Measurements from ENCODE around the gene VPS51. TPM values are rescaled to one million over a fixed set of nuclear protein-coding genes. Genes with fewer than 3 reads are reported as not detected.
A peak's percentile ranks its signal among the peaks of the same experiment; 100 is the strongest.
"Not testable (repeated sequence)": the region's sequence is repeated elsewhere in the genome, so short reads cannot be mapped to it uniquely, and the experiment has no call there.

Gene VPS51
- polyA plus RNA-seq, 3 donors = 37.2 to 77.3 (median 39.4) TPM

DNA sequence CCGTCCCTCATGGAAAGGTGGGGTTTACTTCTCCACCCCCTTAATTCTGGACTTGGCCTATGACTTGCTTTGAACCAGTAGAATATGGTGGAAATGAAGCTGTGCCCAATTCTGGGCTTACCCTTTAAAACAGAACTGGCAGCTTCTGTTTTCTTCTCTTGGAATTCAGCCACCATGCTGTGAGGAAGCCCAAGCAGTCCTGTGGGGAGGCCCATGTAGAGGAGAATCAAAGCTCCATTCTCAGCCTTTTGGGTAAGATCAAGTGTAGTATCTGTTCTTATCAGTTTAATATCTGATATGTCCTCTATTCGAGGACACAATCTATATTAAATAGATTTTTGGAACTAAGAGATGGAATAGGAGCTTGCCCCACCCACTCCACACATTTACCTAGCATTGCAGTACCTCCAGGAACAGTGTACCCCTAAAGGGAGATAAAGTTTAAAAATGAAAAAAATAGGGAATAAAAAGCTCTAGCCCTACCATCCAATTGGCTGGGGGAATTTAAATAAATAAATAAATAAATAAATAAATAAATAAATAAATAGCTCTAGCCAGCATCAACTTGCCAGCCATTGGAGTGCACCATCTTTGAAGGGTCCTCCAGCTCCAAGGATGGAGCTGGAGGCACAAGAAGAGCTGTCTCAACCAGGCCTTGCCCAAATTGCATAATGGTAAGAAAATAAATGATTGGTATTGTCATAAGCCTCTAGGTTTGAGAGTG lies 51.5 kb downstream of the VPS51 start:
- DNase-seq = no peak
- no peak overlapping the region for H3K9ac ChIP-seq (ENCODE audit: insufficient read depth, low read length, poor library complexity, severe bottlenecking)
- peaks cover 35 to 39% of the 10 kb centered on the region in 2 donors for H3K4me1 ChIP-seq (ENCODE audit: control insufficient read depth in 1 of 2, insufficient read depth in 2 of 2, low read length in 2 of 2)
- no peak overlapping the region for H3K4me2 ChIP-seq (replicated peaks; ENCODE audit: extremely low read depth, low read length, poor library complexity, severe bottlenecking)
- H3K27ac ChIP-seq (ENCODE audit: low read depth in 1 of 2, low read length in 2 of 2) = no peak overlapping the region
- Mint-ChIP-seq H3K27ac (no peak overlapping the region), H3K4me1 (peaks cover 40% of the 10 kb centered on the region), H3K4me3 (no peak overlapping the region), H3K36me3 (no peaks in the 10 kb centered on the region), H3K9me3 (peaks cover 0 to 6% (median 3%) of the 10 kb centered on the region in 7 donors), H3K27me3 (ENCODE audit: low read depth in 3 of 3) (peaks cover 0 to 2% (median 2%) of the 10 kb centered on the region in 3 donors)
- intact Hi-C loops (cut with micrococcal nuclease) = loop anchor here in 1 of 2 donors (5.0 kb wide), 1 partner anchor 35 kb away; the partner anchor contains the start of gene CAPN1
- no CpG with 5 or more reads among the region's 2 CpGs for WGBS (ENCODE audit: insufficient coverage)
- no peaks in the 10 kb centered on the region for H3K79me2 ChIP-seq (ENCODE audit: insufficient read depth, low read length)
- H3K4me3 ChIP-seq (replicated peaks in 1 of 3; ENCODE audit: low read depth in 2 of 3, low read length in 3 of 3) = no peak overlapping the region
- H3K36me3 ChIP-seq (replicated peaks in 1 of 2; ENCODE audit: control insufficient read depth in 1 of 2, insufficient read depth in 2 of 2, low read length in 2 of 2) = no peaks in the 10 kb centered on the region
- peaks cover 4% of the 10 kb centered on the region in 2 donors for H3K9me3 ChIP-seq (replicated peaks in 1 of 2; ENCODE audit: control insufficient read depth in 1 of 2, insufficient read depth in 1 of 2, low read length in 2 of 2)
- H4K20me1 ChIP-seq (ENCODE audit: insufficient read depth, low read length) = no peaks in the 10 kb centered on the region
- H3K27me3 ChIP-seq (ENCODE audit: control insufficient read depth in 2 of 2, insufficient read depth in 2 of 2, low read length in 2 of 2) = no peaks in the 10 kb centered on the region
- TF ChIP-seq, protein P1, sequence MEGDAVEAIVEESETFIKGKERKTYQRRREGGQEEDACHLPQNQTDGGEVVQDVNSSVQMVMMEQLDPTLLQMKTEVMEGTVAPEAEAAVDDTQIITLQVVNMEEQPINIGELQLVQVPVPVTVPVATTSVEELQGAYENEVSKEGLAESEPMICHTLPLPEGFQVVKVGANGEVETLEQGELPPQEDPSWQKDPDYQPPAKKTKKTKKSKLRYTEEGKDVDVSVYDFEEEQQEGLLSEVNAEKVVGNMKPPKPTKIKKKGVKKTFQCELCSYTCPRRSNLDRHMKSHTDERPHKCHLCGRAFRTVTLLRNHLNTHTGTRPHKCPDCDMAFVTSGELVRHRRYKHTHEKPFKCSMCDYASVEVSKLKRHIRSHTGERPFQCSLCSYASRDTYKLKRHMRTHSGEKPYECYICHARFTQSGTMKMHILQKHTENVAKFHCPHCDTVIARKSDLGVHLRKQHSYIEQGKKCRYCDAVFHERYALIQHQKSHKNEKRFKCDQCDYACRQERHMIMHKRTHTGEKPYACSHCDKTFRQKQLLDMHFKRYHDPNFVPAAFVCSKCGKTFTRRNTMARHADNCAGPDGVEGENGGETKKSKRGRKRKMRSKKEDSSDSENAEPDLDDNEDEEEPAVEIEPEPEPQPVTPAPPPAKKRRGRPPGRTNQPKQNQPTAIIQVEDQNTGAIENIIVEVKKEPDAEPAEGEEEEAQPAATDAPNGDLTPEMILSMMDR (IDR thresholded peaks at IDR 0.05) = no peak
- no peak overlapping the region for H2AFZ ChIP-seq (ENCODE audit: insufficient read depth, low read depth, low read length, poor library complexity, severe bottlenecking)

DNA sequence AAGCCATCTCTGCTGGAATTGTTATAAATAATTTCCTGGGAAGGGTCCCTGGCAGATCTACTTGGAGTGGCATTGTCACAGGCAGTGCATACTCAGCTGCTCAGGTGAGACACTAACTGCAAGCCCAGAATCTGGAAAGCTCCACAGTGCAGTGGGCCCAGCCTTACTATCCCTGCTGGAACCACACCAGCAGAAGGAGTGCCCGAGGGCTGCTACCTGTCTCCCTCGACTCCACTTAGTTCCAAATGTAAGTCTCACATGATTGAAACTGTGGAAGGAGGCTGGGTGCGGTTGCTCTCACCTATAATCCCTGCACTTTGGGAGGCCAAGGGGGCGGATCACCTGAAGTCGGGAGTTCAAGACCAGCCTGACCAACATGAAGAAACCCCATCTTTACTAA lies 52.6 kb downstream of the VPS51 start:
- Mint-ChIP-seq H3K4me3 (no peak overlapping the region), H3K9me3 (peaks cover 0 to 6% (median 3%) of the 10 kb centered on the region in 7 donors), H3K36me3 (no peaks in the 10 kb centered on the region), H3K27ac (no peak overlapping the region), H3K4me1 (peaks cover 47% of the 10 kb centered on the region), H3K27me3 (ENCODE audit: low read depth in 3 of 3) (peaks cover 0 to 2% (median 0%) of the 10 kb centered on the region in 3 donors)
- no peak overlapping the region for H3K9ac ChIP-seq (ENCODE audit: insufficient read depth, low read length, poor library complexity, severe bottlenecking)
- H3K4me2 ChIP-seq (replicated peaks; ENCODE audit: extremely low read depth, low read length, poor library complexity, severe bottlenecking) = no peak overlapping the region
- no peaks in the 10 kb centered on the region for H3K79me2 ChIP-seq (ENCODE audit: insufficient read depth, low read length)
- no peaks in the 10 kb centered on the region for H3K27me3 ChIP-seq (ENCODE audit: control insufficient read depth in 2 of 2, insufficient read depth in 2 of 2, low read length in 2 of 2)
- H2AFZ ChIP-seq (ENCODE audit: insufficient read depth, low read depth, low read length, poor library complexity, severe bottlenecking) = no peak overlapping the region
- peaks cover 43 to 47% of the 10 kb centered on the region in 2 donors for H3K4me1 ChIP-seq (ENCODE audit: control insufficient read depth in 1 of 2, insufficient read depth in 2 of 2, low read length in 2 of 2)
- H3K36me3 ChIP-seq (replicated peaks in 1 of 2; ENCODE audit: control insufficient read depth in 1 of 2, insufficient read depth in 2 of 2, low read length in 2 of 2) = no peaks in the 10 kb centered on the region
- WGBS (ENCODE audit: insufficient coverage) = 100% methylated on average over 2 of the region's 5 CpGs
- peaks cover 4% of the 10 kb centered on the region in 2 donors for H3K9me3 ChIP-seq (replicated peaks in 1 of 2; ENCODE audit: control insufficient read depth in 1 of 2, insufficient read depth in 1 of 2, low read length in 2 of 2)
- intact Hi-C loops (cut with micrococcal nuclease) = loop anchor here in 1 of 2 donors (5.0 kb wide), 1 partner anchor 34 kb away; the partner anchor contains the start of gene CAPN1
- no peak overlapping the region for H3K27ac ChIP-seq (ENCODE audit: low read depth in 1 of 2, low read length in 2 of 2)
- TF ChIP-seq, protein P1 (IDR thresholded peaks at IDR 0.05) = no peak
- DNase-seq = no peak
- H4K20me1 ChIP-seq (ENCODE audit: insufficient read depth, low read length) = no peaks in the 10 kb centered on the region
- no peak overlapping the region for H3K4me3 ChIP-seq (replicated peaks in 1 of 3; ENCODE audit: low read depth in 2 of 3, low read length in 3 of 3)

DNA sequence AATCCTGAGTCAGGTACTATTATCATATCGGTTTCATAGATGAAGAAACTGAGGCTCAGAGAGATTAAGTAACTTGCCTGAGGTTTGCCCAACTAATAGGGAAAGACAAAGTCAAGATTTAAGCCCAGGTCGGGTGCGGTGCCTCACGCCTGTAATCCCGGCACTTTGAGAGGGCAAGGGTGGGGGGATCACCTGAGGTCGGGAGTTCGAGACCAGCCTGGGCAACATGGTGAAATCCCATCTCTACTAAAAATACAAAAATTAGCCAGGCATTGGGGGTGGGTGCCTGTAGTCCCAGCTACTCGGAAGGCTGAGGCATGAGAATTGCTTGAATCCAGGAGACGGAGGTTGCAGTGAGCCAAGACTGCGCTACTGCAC lies 54.1 kb downstream of the VPS51 start:
- H3K27ac Mint-ChIP-seq = peak overlapping the region; percentile 87 to 98 (median 96)
- intact Hi-C loops (cut with micrococcal nuclease) = loop anchor here in 1 of 2 donors (2.0 kb wide), 1 partner anchor 15 kb away; the partner anchor contains the start of gene SYVN1
- not testable (repeated sequence) for H3K9me3 ChIP-seq (replicated peaks in 1 of 2; ENCODE audit: control insufficient read depth in 1 of 2, insufficient read depth in 1 of 2, low read length in 2 of 2); H3K36me3 ChIP-seq (replicated peaks in 1 of 2; ENCODE audit: control insufficient read depth in 1 of 2, insufficient read depth in 2 of 2, low read length in 2 of 2); H3K27me3 Mint-ChIP-seq (ENCODE audit: low read depth in 3 of 3); H3K79me2 ChIP-seq (ENCODE audit: insufficient read depth, low read length); H3K36me3 Mint-ChIP-seq; H3K9me3 Mint-ChIP-seq; H4K20me1 ChIP-seq (ENCODE audit: insufficient read depth, low read length); H3K27me3 ChIP-seq (ENCODE audit: control insufficient read depth in 2 of 2, insufficient read depth in 2 of 2, low read length in 2 of 2); DNase-seq
- WGBS (ENCODE audit: insufficient coverage) = no CpG with 5 or more reads among the region's 10 CpGs
- H3K4me3 Mint-ChIP-seq = peak overlapping the region in 1 of 2 donors; percentile 81
- Histone ChIP-seq H3K9ac (ENCODE audit: insufficient read depth, low read length, poor library complexity, severe bottlenecking) (peak overlapping the region; percentile 47), H3K4me3 (replicated peaks in 1 of 3; ENCODE audit: low read depth in 2 of 3, low read length in 3 of 3) (peak overlapping the region in 1 of 3 experiments; percentile 24), H3K27ac (ENCODE audit: low read depth in 1 of 2, low read length in 2 of 2) (peak overlapping the region; percentile 70 to 77), H3K4me2 (replicated peaks; ENCODE audit: extremely low read depth, low read length, poor library complexity, severe bottlenecking) (peak overlapping the region; percentile 62), H3K4me1 (ENCODE audit: control insufficient read depth in 1 of 2, insufficient read depth in 2 of 2, low read length in 2 of 2) (peaks cover 43 to 47% of the 10 kb centered on the region in 2 donors), H2AFZ (ENCODE audit: insufficient read depth, low read depth, low read length, poor library complexity, severe bottlenecking) (peak overlapping the region; percentile 50)
- peaks cover 47% of the 10 kb centered on the region for H3K4me1 Mint-ChIP-seq
